GM21447 (cell line): ENCODE data around the gene MYO7B.

Experiments used
- ATAC-seq: cut with Tn5 transposase; IDR thresholded peaks from one replicate; pipeline ENCODE4 v1.9.1; 2021; ENCODE audit not compliant: unreplicated experiment

Gene MYO7B

DNA sequence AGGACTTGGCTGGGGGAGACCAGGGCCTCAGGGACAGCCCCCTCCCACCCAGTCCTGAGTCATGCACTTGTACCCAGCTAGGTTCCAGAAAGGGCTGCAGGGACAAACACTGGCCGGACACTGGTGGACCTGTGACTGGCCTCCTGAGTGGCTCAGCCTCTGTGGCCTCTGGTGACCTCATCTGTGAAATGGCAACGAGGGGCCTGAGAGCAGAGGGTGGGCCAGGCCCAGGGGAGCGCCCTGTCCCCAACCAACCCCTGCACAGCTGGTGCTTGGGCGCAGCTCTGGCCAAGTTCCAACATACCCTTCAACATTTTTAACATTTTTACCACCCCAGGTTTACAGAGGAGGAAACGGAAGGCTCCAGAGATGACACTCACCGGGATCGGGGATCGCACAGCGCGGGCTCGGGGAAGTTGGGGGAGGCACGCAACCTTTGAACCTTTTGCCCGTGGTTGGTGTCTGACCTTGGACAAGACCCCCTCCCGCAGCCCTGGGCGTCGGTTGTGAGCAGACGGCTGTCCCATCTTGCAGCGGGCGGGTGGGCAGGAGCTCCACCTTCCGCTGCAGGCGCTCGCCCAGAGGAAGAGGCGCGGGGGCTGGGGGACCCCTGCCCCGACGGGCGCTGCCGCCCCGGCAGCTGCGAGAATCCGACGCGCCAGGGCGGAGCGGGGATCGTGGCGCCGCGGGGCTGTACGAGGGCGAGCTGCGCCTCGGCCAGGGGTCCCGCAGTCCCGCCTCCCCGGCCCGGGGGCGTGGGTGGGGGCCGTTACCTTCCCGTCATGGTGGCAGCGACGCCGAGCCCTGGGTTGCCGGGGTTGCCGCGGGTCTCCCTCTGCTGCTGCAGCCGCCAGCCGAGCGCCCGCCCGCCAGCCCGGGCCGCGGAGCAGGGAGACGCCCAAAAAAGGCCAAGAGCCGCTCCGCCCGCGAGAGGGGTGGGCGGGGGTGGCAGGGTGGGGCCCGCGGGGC lies 139.0 kb downstream of the MYO7B start:
- ATAC-seq: no peak

DNA sequence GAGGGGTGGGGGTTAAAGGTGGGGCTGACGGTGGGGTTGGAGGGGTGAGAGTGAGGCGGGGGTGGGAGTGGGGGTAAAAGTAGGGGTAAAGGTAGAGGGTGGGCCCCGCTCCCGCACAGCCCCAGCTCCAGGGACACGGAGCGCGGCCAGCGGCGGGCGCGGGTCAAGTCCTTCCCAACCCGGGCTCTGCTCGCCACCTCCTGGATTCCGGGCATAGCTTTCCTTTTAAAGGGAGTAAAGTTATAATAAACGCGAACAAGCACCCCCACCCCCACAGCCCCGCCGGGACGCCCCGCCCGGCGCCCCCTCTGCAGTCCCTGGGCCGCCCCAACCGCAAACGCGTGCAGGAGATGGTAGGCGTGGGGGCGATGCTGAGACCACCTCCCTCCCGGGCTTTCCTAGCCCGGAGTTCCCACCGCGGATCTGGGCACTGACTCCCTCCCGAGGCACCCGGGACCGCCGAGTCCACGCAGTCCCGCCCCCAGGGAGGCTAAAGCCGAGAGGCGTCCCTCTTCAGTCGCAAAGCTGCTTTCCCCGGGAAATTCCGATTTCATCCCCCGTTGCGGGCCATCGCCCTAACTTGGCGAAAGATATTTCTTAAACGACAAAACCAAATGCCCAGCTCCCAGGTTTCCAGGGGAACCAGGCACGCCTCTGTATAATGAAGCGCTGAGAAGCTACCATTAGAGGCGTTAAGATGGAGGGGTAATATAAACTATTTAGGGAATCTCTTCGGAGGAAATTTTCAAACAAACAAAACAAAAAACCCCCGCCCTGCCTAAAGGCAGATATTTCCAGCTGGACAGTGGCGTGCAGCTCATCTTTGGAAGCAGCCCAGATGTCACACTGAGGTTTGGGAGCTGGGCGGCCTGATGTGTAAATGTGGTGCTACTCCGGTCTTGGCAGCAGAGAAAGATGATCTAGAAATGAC lies 140.1 kb downstream of the MYO7B start, which contains the start of gene LIMS2:
Gene LIMS2 (minus strand): TSS at position 200 of the 931 bp plus-strand sequence. CDS start 506 bp downstream, outside the sequence.
- no peak for ATAC-seq

DNA sequence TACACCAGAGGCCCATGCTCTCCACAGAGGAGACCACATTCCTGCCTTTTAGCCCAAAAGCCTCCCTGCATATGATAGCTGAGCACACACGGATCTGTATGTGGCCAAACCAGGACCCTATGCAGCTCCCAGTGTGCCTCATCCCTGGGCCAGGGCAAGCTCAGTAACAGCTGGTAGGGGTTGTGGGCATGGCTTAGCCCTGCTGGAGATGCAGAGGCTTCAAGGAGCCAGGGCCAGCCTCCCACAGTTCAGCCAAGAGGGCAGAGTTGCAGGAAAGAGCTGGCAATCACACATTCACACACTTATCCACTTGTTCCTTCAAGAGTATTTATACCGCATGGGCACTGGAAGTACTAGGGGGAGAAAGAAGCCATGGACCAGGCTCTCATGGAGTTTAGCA lies 141.4 kb downstream of the MYO7B start:
- no peak for ATAC-seq

DNA sequence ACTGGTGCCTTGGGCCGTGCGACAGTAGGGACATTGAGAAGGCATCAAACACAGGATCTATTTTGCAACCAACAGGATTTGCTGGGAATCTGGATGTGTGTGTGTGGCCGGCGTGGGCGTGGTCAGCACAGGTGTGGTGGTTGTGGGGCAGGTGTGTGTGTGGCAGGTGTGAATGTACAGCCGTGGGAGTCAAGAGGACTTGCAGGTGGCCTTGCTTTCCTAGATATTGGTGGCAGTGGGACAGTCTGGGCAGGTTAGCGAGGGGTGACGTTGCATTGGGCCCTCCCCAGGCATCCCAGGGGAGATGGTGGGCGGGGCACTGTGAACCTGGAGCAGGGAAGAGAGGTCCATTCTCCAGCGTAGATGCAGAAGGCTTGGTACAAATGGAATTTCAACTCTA lies 143.0 kb downstream of the MYO7B start:
- ATAC-seq: no peak

DNA sequence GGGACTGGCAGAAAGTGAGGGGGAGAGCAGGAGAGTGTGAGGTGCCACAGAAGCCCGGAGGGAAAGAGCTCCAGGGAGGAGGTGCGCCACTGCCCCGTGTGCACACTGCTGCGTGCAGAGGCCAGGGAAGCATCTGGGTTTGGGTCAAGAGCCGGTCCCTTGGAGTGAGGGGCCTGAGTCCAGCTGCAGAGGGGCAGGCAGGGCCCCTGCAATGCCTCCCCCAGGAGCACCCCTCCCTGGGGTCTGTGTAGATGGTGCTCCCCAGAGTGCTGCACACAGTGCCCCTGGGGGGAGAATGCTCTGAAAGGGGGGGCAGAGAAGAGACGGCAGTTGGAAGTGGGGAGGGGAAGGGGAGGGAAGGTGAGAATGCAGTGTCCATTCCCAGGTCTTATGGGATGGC lies 143.5 kb downstream of the MYO7B start:
- ATAC-seq: no peak

GRCh38 chr2:127679680-127680361 lies 144.3 kb downstream of the MYO7B start:
- ATAC-seq: no peak

DNA sequence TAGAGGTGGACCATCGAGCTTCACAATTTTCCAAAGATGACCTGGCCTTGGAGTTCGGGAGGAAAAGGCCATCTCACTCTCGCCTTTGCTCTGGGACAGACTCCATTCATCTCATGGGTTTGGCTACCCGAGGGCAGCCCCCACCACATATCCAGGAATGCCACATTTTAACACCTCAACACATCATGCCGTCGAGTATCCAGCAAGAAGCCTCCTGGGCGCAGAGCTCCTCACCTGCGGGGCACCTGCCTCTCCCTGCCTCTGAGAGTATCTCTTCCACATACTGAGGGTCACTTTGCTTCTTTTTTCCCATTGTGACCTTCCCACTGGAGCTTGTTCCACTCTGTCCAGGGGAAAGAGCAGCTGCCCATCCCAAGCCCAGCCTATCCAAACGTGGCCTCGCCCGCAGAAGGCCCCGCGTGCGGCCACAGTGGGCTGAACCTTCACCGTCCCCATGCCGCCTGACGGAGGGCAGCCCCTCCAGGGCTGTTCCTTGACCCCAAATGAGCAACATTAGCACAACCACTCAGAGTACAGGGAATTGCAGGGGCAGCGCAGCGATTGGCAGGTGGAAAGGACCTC lies 145.3 kb downstream of the MYO7B start:
- ATAC-seq: no peak

GRCh38 chr2:127681288-127681804 lies 145.9 kb downstream of the MYO7B start:
- ATAC-seq: no peak

DNA sequence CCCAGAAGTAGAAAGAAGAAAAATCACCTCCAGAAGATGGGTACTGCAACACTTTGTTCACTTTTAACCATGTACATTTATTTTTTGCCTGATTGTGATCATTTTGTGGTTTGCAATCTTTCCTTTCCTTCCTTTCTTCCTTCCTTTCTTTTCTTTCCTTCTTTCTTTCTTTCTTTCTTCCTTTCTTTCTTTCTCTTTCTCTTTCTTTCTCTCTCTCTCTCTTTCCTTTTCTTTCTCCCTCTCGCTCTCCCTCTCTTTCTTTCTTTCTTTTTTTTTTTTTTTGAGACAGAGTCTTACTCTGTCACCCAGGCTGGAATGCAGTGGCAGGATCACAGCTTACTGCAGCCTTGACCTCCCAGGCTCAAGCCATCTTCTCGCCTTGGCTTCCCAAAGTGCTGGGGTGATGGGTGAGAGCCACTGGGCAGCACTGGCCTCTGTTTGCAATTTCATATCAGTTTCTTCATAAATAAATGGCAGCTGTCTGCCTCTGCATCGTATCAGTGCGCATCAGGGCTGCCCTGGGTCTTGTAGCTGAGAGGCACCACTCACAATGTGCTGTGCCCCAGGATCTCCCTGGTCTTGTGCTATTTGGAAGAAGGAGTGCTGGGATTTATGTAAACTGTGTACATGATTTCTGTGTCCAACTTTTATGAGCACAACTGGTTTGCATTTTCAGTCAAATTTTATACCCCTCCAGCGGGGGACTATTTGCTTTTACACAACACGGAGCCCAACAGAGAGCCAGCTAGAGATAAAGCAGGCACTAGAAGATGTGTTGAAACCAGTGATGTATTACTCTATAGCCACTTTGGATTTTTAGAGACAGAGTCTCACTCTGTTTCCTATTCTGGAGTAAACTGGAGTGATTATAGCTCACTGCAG lies 146.7 kb downstream of the MYO7B start:
- ATAC-seq: no peak

GRCh38 chr2:127683056-127683455 lies 147.6 kb downstream of the MYO7B start:
- no peak for ATAC-seq

GRCh38 chr2:127683757-127684156 lies 148.3 kb downstream of the MYO7B start:
- no peak for ATAC-seq

GRCh38 chr2:127685410-127686080 lies 150.1 kb downstream of the MYO7B start:
- no peak for ATAC-seq
